Transverse colon (tissue), 4 donors: Measurements from ENCODE around the gene IQSEC2. TPM values are rescaled to one million over a fixed set of nuclear protein-coding genes. Genes with fewer than 3 reads are reported as not detected.

Source experiments
- DNase-seq: peaks from one replicate; pipeline ENCODE4 v3.0.0-alpha.2; 2019
- H3K27ac ChIP-seq, 4 donors: fragments of 200-600 bp; sonication (generic); 2 replicates each; pipeline ENCODE4 v1.5.1; 2016 to 2018; ENCODE audit warnings: inconsistent platforms in 4 of 4
- H3K27me3 ChIP-seq: fragments of 200-600 bp; sonication (generic); 2 replicates; pipeline ENCODE4 v1.5.1; 2017; ENCODE audit warnings: inconsistent platforms
- H3K36me3 ChIP-seq, 4 donors: fragments of 200-600 bp; sonication (generic); 2 replicates each; pipeline ENCODE4 v1.5.1; 2017 to 2019; ENCODE audit warnings: inconsistent platforms in 4 of 4
- H3K4me1 ChIP-seq, 4 donors: fragments of 200-600 bp; sonication (generic); 2 replicates each; pipeline ENCODE4 v1.5.1; 2017 to 2020; ENCODE audit warnings: inconsistent platforms in 4 of 4
- H3K4me3 ChIP-seq, 4 donors: fragments of 200-600 bp; sonication (generic); 1 replicate in 1 of 4; 2 replicates in 3 of 4; pipeline versions ENCODE4 v1.5.1 to v1.6.1; 2017 to 2019; ENCODE audit warnings: inconsistent platforms in 4 of 4
- H3K9me3 ChIP-seq, 2 donors: fragments of 200-600 bp; sonication (generic); 2 replicates each; pipeline ENCODE4 v1.5.1; 2017 to 2019; ENCODE audit warnings: inconsistent platforms in 2 of 2
- CTCF ChIP-seq, 5 experiments: fragments of 200-600 bp in 3 of 5; fragments of 450-650 bp in 2 of 5; sonication (generic) in 3 of 5; IDR thresholded peaks; 1 replicate in 2 of 5; 2 replicates in 3 of 5; pipeline ENCODE4 v1.5.1; 2016 to 2017; ENCODE audit warnings: antibody characterized with exemption in 5 of 5, inconsistent platforms in 3 of 5, mild to moderate bottlenecking in 2 of 5, moderate library complexity in 1 of 5
- EP300 ChIP-seq: sonication (generic); formaldehyde crosslinking; IDR thresholded peaks from one replicate; pipeline ENCODE4 v1.6.1; 2017; ENCODE audit warnings: antibody characterized with exemption, low read depth
- POLR2A ChIP-seq: fragments of 450-650 bp; IDR thresholded peaks from one replicate; pipeline ENCODE4 v1.6.1; 2016; ENCODE audit warnings: antibody characterized with exemption, mild to moderate bottlenecking, moderate library complexity
- POLR2AphosphoS5 ChIP-seq, 3 donors: sonication (generic); formaldehyde crosslinking; IDR thresholded peaks; one replicate each; pipeline ENCODE4 v1.6.1; 2016; ENCODE audit warnings: antibody characterized with exemption in 3 of 3
- WGBS, 2 donors: methylation state at CpG; one replicate each; pipeline ENCODE4 v1.1.5; 2018; ENCODE audit warnings: low coverage in 1 of 2; 5-methylcytosine and 5-hydroxymethylcytosine counted together
- in situ Hi-C, 4 donors: fragments of 200-750 bp; cut with MboI; loops; one replicate each; pipeline versions ENCODE4 v1.15.0 to v1.15.1; 2017; ENCODE audit warnings: low sequenced_read_pairs in 3 of 4, low pct_ligation_motif_present in 1 of 4, low pct_unique_long_range_greater_than_20kb in 1 of 4
- intact Hi-C: fragments of 100-400 bp; cut with DNase I; formaldehyde crosslinking; loops from one replicate; pipeline ENCODE4 v1.15.1; 2023; ENCODE audit warnings: low total_unique reads
- total RNA-seq, 4 donors: library from RNA; depleted of rRNA; stranded (reverse); fragments of >200 nt; gene quantifications; one replicate each; pipeline ENCODE4 v1.1.0, GENCODE V29; 2016

IQSEC2 gene
- total RNA-seq, 4 donors from 2014 or later, result 41.2 to 104 (median 46.3) TPM

- in situ Hi-C loops, result no loop called here
These were observed 45.2 kb downstream of the IQSEC2 start for GRCh38 chrX:53236025-53236679.

GRCh38 chrX:53235566-53235965 lies 45.8 kb downstream of the IQSEC2 start:
- 84% methylated on average over 12 of the region's 12 CpGs; no CpG with 5 or more reads in 1 of the 2 donors for WGBS, 2 donors
- Histone ChIP-seq H3K27me3 (no peaks in the 10 kb centered on the region), H3K36me3 (no peaks in the 10 kb centered on the region), H3K4me1 (no peaks in the 10 kb centered on the region), H3K9me3 (no peaks in the 10 kb centered on the region), H3K27ac (no peak overlapping the region), H3K4me3 (no peak overlapping the region)
- no peak for TF ChIP-seq EP300
- TF ChIP-seq CTCF (IDR thresholded peaks at IDR 0.05), result no peak
- no peak for TF ChIP-seq POLR2AphosphoS5 (IDR thresholded peaks at IDR 0.05)
- no peak for TF ChIP-seq POLR2A
- in situ Hi-C loops, result no loop called here
- no peak for DNase-seq
- intact Hi-C loops, result no loop called here

More at GRCh38 chrX:53236025-53236679, 45.2 kb downstream of the IQSEC2 start:
- intact Hi-C loops, result no loop called here
- DNase-seq, result no peak
- Histone ChIP-seq H3K9me3 (no peaks in the 10 kb centered on the region), H3K36me3 (no peaks in the 10 kb centered on the region), H3K27me3 (no peaks in the 10 kb centered on the region), H3K4me1 (no peaks in the 10 kb centered on the region), H3K4me3 (no peak overlapping the region), H3K27ac (no peak overlapping the region)
- TF ChIP-seq POLR2A, result no peak
- TF ChIP-seq CTCF (IDR thresholded peaks at IDR 0.05), result no peak
- TF ChIP-seq POLR2AphosphoS5 (IDR thresholded peaks at IDR 0.05), result no peak
- TF ChIP-seq EP300, result no peak
- 78 to 80% methylated on average over 1 to 20 of the region's 20 CpGs for WGBS, 2 donors

- no peak overlapping the region for H3K27ac ChIP-seq
- intact Hi-C loops (no loop called here), in situ Hi-C loops (no loop called here)
- no peaks in the 10 kb centered on the region for H3K27me3 ChIP-seq
- H3K4me3 ChIP-seq, result no peak overlapping the region
- 93% methylated on average over 4 of the region's 9 CpGs; no CpG with 5 or more reads in 1 of the 2 donors for WGBS, 2 donors
- no peak for TF ChIP-seq CTCF (IDR thresholded peaks at IDR 0.05)
- no peak for TF ChIP-seq POLR2AphosphoS5 (IDR thresholded peaks at IDR 0.05)
- no peak for TF ChIP-seq POLR2A
- no peak for TF ChIP-seq EP300
- no peaks in the 10 kb centered on the region for H3K9me3 ChIP-seq
- DNase-seq, result no peak
- H3K36me3 ChIP-seq, result no peaks in the 10 kb centered on the region
- no peaks in the 10 kb centered on the region for H3K4me1 ChIP-seq
These were observed 46.9 kb downstream of the IQSEC2 start for GRCh38 chrX:53234484-53234883.

- no peaks in the 10 kb centered on the region for H3K27me3 ChIP-seq
- 62% methylated on average over 9 of the region's 9 CpGs; no CpG with 5 or more reads in 1 of the 2 donors for WGBS, 2 donors
- no peak for DNase-seq
- no peak overlapping the region for H3K4me3 ChIP-seq
- in situ Hi-C loops, result no loop called here
- H3K27ac ChIP-seq, result no peak overlapping the region
- no peak for TF ChIP-seq POLR2AphosphoS5 (IDR thresholded peaks at IDR 0.05)
- TF ChIP-seq EP300, result no peak
- TF ChIP-seq POLR2A, result no peak
- no peak for TF ChIP-seq CTCF (IDR thresholded peaks at IDR 0.05)
- H3K36me3 ChIP-seq, result no peaks in the 10 kb centered on the region
- no peaks in the 10 kb centered on the region for H3K4me1 ChIP-seq
- H3K9me3 ChIP-seq, result no peaks in the 10 kb centered on the region
- intact Hi-C loops, result no loop called here
These were observed 47.8 kb downstream of the IQSEC2 start for GRCh38 chrX:53233536-53233935.
